GM08714 (cell line): ENCODE results near the gene SGK1.
"Not testable (repeated sequence)": the region's sequence is repeated elsewhere in the genome, so short reads cannot be mapped to it uniquely, and the experiment has no call there.

ENCODE experiments used
- H3K4me3 ChIP-seq: fragments of 200-500 bp; sonication (Bioruptor generic); 2 replicates; pipeline ENCODE4 v1.5.1; 2014; ENCODE audit warnings: mild to moderate bottlenecking, low read length, inconsistent platforms
- ZNF274 ChIP-seq: IDR thresholded peaks from 2 replicates; pipeline ENCODE4 v1.6.1; 2012; ENCODE audit warnings: mild to moderate bottlenecking, low read depth, low read length

SGK1 gene

GRCh38 chr6:134258849-134259306 is 59.0 kb downstream of the SGK1 start:
- no peak overlapping the region for H3K4me3 ChIP-seq
- TF ChIP-seq ZNF274 = no peak

- no peak overlapping the region for H3K4me3 ChIP-seq
- no peak for TF ChIP-seq ZNF274
Observed at GRCh38 chr6:134257516-134257915, 60.4 kb downstream of the SGK1 start.

DNA sequence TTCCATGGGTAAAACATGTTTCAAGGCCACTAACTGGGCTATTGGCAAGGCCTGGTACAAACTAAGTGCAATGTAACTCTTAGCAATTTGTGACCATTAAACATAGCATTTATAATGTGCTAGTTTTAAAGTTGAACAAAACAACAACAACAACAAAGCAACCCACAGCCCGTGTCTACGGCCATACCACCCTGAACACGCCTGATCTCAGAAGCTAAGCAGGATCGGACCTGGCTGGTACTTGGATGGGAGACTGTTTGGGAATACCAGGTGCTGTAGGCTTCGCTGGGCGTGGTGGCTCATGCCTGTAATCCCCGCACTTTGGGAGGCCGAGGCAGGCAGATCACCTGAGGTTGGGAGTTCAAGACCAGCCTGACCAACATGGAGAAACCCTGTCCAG is 61.0 kb downstream of the SGK1 start:
- TF ChIP-seq ZNF274 = no peak
- H3K4me3 ChIP-seq = no peak overlapping the region

GRCh38 chr6:134255280-134255679 is 62.6 kb downstream of the SGK1 start:
- not testable (repeated sequence) for H3K4me3 ChIP-seq

DNA sequence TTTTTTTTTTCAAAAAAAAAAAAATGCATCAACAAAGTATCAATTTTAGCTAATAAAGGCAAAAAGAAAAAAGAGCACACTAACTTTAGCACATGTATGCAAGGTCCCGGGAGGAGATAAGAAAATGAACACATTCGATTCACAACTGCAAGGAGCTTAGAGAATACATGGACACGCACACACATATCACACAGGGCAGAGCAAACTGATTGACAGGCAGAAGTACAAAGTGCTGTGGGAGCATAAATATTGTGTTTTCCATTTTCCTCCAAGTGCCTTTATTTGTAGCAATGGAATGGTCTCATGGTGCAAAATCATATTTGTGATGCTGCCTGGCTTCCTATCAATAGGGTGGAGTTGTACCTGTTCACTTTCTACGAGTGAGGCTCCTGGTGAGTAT is 63.8 kb downstream of the SGK1 start:
- no peak for TF ChIP-seq ZNF274
- H3K4me3 ChIP-seq = no peak overlapping the region

DNA sequence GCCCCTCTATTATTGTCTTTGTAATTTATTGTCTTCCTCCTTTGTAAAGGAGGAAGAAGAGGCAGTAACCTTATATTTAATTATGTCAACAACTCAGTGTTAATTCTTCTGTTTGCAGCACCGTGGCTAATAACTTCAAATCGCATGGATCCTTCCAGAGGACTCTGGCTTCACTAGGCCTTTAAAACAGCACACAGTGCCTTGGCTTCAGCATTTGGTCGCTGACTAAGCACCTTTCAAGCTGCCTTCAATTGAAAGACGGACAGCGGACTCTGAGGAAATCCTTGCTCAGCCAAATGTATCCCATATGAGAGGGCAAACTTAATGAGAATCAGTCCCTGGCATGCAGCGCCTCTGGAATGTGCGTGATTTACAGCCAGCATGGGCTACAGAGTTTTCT is 64.2 kb downstream of the SGK1 start:
- H3K4me3 ChIP-seq = no peak overlapping the region
- no peak for TF ChIP-seq ZNF274

- TF ChIP-seq ZNF274 = no peak
- H3K4me3 ChIP-seq = no peak overlapping the region
Observed at GRCh38 chr6:134251320-134251719, 66.6 kb downstream of the SGK1 start.

DNA sequence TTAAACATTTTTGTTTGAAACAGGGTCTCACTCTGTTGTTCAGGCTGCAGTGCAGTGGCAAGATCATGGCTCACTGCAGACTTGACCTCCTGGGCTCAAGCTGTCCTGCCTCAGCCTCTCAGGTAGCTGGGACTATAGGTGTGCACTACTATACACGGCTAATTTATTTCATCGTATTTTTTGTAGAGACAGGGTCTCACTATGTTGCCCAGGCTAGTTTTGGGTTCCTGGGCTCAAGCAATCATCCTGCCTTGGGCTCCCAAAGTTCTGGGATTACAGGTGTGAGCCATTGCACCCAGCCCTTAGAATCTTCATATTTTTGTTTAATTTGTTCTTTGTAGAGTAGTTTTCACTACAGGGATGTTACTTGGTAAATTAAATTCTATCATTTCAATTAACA is 67.1 kb downstream of the SGK1 start:
- no peak overlapping the region for H3K4me3 ChIP-seq
- no peak for TF ChIP-seq ZNF274

GRCh38 chr6:134249759-134250602 is 67.9 kb downstream of the SGK1 start:
- no peak for TF ChIP-seq ZNF274

DNA sequence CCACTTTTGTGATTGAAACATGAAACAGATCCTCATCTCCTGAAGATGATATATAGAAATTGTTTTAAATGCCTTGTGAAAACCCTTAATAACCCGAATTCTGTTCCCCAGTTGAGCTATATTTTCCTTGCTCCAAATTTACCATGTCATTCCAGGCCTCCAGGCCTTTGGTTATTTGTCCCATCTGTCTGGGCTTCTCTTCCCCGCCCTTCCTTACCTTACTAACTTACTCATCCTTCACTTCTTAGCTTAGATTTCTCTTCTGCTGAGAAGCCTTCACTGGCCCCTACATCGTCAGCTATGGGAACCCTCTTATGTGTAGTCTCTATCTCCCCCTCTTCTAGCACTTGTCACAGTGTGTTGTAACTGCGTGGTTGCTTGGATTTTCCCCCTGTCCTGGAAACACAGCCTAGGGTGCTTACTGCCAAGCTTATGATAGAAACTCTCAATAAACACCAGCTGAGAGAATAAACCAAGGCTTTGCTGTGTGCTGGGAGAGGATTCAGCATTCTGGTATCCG is 68.6 kb downstream of the SGK1 start:
- no peak overlapping the region for H3K4me3 ChIP-seq
- TF ChIP-seq ZNF274 = no peak

More at GRCh38 chr6:134249759-134250602, 67.9 kb downstream of the SGK1 start:
- H3K4me3 ChIP-seq = no peak overlapping the region

- no peak for TF ChIP-seq ZNF274
- H3K4me3 ChIP-seq = no peak overlapping the region
Observed at GRCh38 chr6:134247844-134248580, 69.9 kb downstream of the SGK1 start.

DNA sequence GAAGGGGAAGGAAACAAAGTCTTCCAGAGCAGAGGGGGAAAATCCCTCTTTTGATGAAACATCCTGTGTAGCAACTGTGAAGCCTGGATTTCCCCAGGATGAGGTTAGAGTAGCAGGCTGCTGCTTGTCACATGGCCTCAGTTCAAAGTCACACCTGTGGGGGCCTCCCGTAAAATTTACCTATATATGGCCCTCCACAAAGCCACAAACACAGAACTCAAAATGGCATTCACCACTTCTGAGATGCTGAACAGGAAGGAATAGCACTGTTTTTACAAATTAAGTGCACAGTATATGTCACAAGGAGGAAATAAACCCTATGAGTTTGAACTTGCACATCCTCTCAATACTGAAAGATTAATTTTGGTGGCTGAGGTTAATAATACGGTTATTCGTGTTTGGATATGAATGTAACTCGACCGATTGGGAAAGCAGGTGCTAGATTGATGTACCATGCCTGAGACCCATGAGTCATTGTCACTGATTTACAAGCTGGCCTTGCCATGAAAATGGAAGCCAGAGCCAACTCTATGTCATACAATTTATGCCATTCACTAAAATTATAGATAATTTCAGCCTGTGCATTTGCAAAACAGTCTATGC is 70.6 kb downstream of the SGK1 start:
- no peak for TF ChIP-seq ZNF274
- no peak overlapping the region for H3K4me3 ChIP-seq

- no peak overlapping the region for H3K4me3 ChIP-seq
- no peak for TF ChIP-seq ZNF274
Observed at GRCh38 chr6:134245706-134246105, 72.2 kb downstream of the SGK1 start.

DNA sequence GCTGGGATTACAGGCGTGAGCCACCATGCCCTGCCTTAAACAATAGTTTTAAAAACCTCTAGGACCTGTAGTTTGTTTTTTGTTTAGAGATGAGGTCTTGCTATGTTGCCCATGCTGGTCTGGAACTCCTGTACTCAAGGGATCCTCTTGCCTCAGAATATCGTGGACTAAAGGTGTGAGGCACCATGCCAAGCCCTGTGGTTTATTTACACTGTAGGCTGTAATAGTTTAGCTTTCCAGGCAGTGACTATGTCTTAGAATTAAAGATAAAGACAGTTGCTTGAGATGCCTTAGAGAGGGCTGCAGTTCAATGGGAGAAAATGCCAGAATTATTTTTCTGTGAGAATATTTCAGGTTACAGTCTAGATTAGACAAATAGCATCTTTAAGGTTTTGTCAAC is 72.9 kb downstream of the SGK1 start:
- no peak overlapping the region for H3K4me3 ChIP-seq
- no peak for TF ChIP-seq ZNF274
